Activated naive CD4-positive, alpha-beta T cell treated with anti-CD3 and anti-CD28 coated beads, Interleukin-2, amount 50 U/mL, for 24 hours (primary cell): ENCODE measurements around the gene ZMIZ1.
A peak's percentile ranks its signal among the peaks of the same experiment; 100 is the strongest.

Experiments
- H3K27ac Mint-ChIP-seq: one replicate; pipeline ENCODE4 v1.8.0; 2021; ENCODE audit warnings: mild to moderate bottlenecking, mixed read lengths
- H3K27me3 Mint-ChIP-seq: one replicate; pipeline ENCODE4 v1.8.0; 2021; ENCODE audit warnings: mixed read lengths
- H3K36me3 Mint-ChIP-seq: one replicate; pipeline ENCODE4 v1.8.0; 2021; ENCODE audit warnings: mixed read lengths
- H3K4me1 Mint-ChIP-seq: one replicate; pipeline ENCODE4 v1.8.0; 2021; ENCODE audit warnings: mixed read lengths
- H3K4me3 Mint-ChIP-seq: one replicate; pipeline ENCODE4 v1.8.0; 2021; ENCODE audit warnings: mild to moderate bottlenecking, mixed read lengths
- H3K9me3 Mint-ChIP-seq: one replicate; pipeline ENCODE4 v1.8.0; 2021; ENCODE audit warnings: mixed read lengths

The ZMIZ1 gene

GRCh38 chr10:79066411-79067240, 2.1 kb upstream of the ZMIZ1 start:
- H3K9me3 Mint-ChIP-seq = no peaks in the 10 kb centered on the region
- H3K27me3 Mint-ChIP-seq = no peaks in the 10 kb centered on the region
- H3K4me3 Mint-ChIP-seq = peak overlapping the region; percentile 57
- no peaks in the 10 kb centered on the region for H3K36me3 Mint-ChIP-seq
- peaks cover 42% of the 10 kb centered on the region for H3K4me1 Mint-ChIP-seq
- no peak overlapping the region for H3K27ac Mint-ChIP-seq

GRCh38 chr10:79067241-79068202, 1.2 kb upstream of the ZMIZ1 start:
- H3K27me3 Mint-ChIP-seq = no peaks in the 10 kb centered on the region
- no peaks in the 10 kb centered on the region for H3K36me3 Mint-ChIP-seq
- H3K9me3 Mint-ChIP-seq = no peaks in the 10 kb centered on the region
- peaks cover 47% of the 10 kb centered on the region for H3K4me1 Mint-ChIP-seq
- H3K4me3 Mint-ChIP-seq = peak overlapping the region; percentile 89
- peak overlapping the region; percentile 33 for H3K27ac Mint-ChIP-seq

- Mint-ChIP-seq H3K9me3 (no peaks in the 10 kb centered on the region), H3K4me3 (peak overlapping the region; percentile 89), H3K27ac (no peak overlapping the region), H3K4me1 (peaks cover 49% of the 10 kb centered on the region), H3K36me3 (no peaks in the 10 kb centered on the region), H3K27me3 (no peaks in the 10 kb centered on the region)
Measured at GRCh38 chr10:79068203-79068561, 584 bp upstream of the ZMIZ1 start.

GRCh38 chr10:79069325-79070080, 737 bp downstream of the ZMIZ1 start:
- H3K4me1 Mint-ChIP-seq = peaks cover 40% of the 10 kb centered on the region
- peak overlapping the region; percentile 91 for H3K4me3 Mint-ChIP-seq
- no peaks in the 10 kb centered on the region for H3K9me3 Mint-ChIP-seq
- H3K27ac Mint-ChIP-seq = peak overlapping the region; percentile 35
- no peaks in the 10 kb centered on the region for H3K36me3 Mint-ChIP-seq
- H3K27me3 Mint-ChIP-seq = no peaks in the 10 kb centered on the region

GRCh38 chr10:79070081-79070605, 1.4 kb downstream of the ZMIZ1 start:
- Mint-ChIP-seq H3K36me3 (no peaks in the 10 kb centered on the region), H3K4me3 (peak overlapping the region; percentile 91), H3K9me3 (no peaks in the 10 kb centered on the region), H3K27ac (peak overlapping the region; percentile 35), H3K27me3 (no peaks in the 10 kb centered on the region), H3K4me1 (peaks cover 34% of the 10 kb centered on the region)

GRCh38 chr10:79070606-79071395, 2.0 kb downstream of the ZMIZ1 start:
- Mint-ChIP-seq H3K4me3 (peak overlapping the region; percentile 76), H3K27me3 (no peaks in the 10 kb centered on the region), H3K27ac (no peak overlapping the region), H3K9me3 (no peaks in the 10 kb centered on the region), H3K4me1 (peaks cover 29% of the 10 kb centered on the region), H3K36me3 (no peaks in the 10 kb centered on the region)

GRCh38 chr10:79071396-79071923, 2.7 kb downstream of the ZMIZ1 start:
- no peaks in the 10 kb centered on the region for H3K9me3 Mint-ChIP-seq
- no peak overlapping the region for H3K27ac Mint-ChIP-seq
- H3K27me3 Mint-ChIP-seq = no peaks in the 10 kb centered on the region
- peak overlapping the region; percentile 76 for H3K4me3 Mint-ChIP-seq
- H3K36me3 Mint-ChIP-seq = no peaks in the 10 kb centered on the region
- H3K4me1 Mint-ChIP-seq = peaks cover 34% of the 10 kb centered on the region

GRCh38 chr10:79072041-79072441, 3.3 kb downstream of the ZMIZ1 start:
- no peaks in the 10 kb centered on the region for H3K9me3 Mint-ChIP-seq
- peaks cover 35% of the 10 kb centered on the region for H3K4me1 Mint-ChIP-seq
- H3K27me3 Mint-ChIP-seq = no peaks in the 10 kb centered on the region
- peak overlapping the region; percentile 15 for H3K4me3 Mint-ChIP-seq
- no peaks in the 10 kb centered on the region for H3K36me3 Mint-ChIP-seq
- no peak overlapping the region for H3K27ac Mint-ChIP-seq

GRCh38 chr10:79072994-79073645, 4.4 kb downstream of the ZMIZ1 start:
- Mint-ChIP-seq H3K4me3 (no peak overlapping the region), H3K27me3 (no peaks in the 10 kb centered on the region), H3K36me3 (no peaks in the 10 kb centered on the region), H3K4me1 (peaks cover 38% of the 10 kb centered on the region), H3K27ac (no peak overlapping the region), H3K9me3 (no peaks in the 10 kb centered on the region)

GRCh38 chr10:79073784-79074432, 5.1 kb downstream of the ZMIZ1 start:
- H3K9me3 Mint-ChIP-seq = no peaks in the 10 kb centered on the region
- no peaks in the 10 kb centered on the region for H3K36me3 Mint-ChIP-seq
- H3K4me3 Mint-ChIP-seq = no peak overlapping the region
- H3K27ac Mint-ChIP-seq = no peak overlapping the region
- H3K27me3 Mint-ChIP-seq = no peaks in the 10 kb centered on the region
- H3K4me1 Mint-ChIP-seq = peaks cover 40% of the 10 kb centered on the region

- H3K27ac Mint-ChIP-seq = no peak overlapping the region
- no peaks in the 10 kb centered on the region for H3K36me3 Mint-ChIP-seq
- H3K9me3 Mint-ChIP-seq = no peaks in the 10 kb centered on the region
- peaks cover 46% of the 10 kb centered on the region for H3K4me1 Mint-ChIP-seq
- H3K27me3 Mint-ChIP-seq = no peaks in the 10 kb centered on the region
- no peak overlapping the region for H3K4me3 Mint-ChIP-seq
Measured at GRCh38 chr10:79074732-79075131, 6.0 kb downstream of the ZMIZ1 start.

- Mint-ChIP-seq H3K9me3 (no peaks in the 10 kb centered on the region), H3K27me3 (no peaks in the 10 kb centered on the region), H3K36me3 (no peaks in the 10 kb centered on the region), H3K4me3 (no peak overlapping the region), H3K27ac (no peak overlapping the region), H3K4me1 (peaks cover 49% of the 10 kb centered on the region)
Measured at GRCh38 chr10:79075418-79075817, 6.7 kb downstream of the ZMIZ1 start.

- Mint-ChIP-seq H3K36me3 (peaks cover 3% of the 10 kb centered on the region), H3K27ac (no peak overlapping the region), H3K27me3 (no peaks in the 10 kb centered on the region), H3K4me1 (peaks cover 44% of the 10 kb centered on the region), H3K9me3 (no peaks in the 10 kb centered on the region), H3K4me3 (no peak overlapping the region)
Measured at GRCh38 chr10:79077488-79078173, 8.9 kb downstream of the ZMIZ1 start.
